ENCODE measurements around the gene MARK4.

Gene MARK4

DNA sequence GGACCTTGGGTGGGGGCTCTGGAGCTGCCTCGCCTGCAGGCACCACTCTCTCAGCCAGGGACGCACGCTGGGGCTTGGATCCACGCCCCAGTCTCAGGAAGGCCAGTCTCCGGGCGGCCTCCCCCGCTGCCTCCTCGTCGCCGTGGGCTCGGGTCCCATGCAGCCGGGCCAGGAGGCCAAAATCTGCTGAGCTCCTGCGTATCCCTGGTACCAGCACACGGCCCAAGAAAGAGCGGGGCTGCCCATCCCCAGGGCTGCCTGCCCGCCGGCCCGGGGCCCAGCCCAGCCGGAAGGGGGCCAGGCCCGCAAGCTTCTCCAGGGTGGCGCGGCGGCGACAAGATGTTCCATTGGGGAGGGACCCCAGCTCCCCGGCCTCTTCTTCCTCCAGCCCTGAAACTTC, 12.5 kb upstream of the MARK4 start:
- DNase-seq (ENCODE audit: low read depth): no peak
- TF ChIP-seq, protein P1, sequence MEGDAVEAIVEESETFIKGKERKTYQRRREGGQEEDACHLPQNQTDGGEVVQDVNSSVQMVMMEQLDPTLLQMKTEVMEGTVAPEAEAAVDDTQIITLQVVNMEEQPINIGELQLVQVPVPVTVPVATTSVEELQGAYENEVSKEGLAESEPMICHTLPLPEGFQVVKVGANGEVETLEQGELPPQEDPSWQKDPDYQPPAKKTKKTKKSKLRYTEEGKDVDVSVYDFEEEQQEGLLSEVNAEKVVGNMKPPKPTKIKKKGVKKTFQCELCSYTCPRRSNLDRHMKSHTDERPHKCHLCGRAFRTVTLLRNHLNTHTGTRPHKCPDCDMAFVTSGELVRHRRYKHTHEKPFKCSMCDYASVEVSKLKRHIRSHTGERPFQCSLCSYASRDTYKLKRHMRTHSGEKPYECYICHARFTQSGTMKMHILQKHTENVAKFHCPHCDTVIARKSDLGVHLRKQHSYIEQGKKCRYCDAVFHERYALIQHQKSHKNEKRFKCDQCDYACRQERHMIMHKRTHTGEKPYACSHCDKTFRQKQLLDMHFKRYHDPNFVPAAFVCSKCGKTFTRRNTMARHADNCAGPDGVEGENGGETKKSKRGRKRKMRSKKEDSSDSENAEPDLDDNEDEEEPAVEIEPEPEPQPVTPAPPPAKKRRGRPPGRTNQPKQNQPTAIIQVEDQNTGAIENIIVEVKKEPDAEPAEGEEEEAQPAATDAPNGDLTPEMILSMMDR (IDR thresholded peaks at IDR 0.05; ENCODE audit: control insufficient read depth, extremely low read depth, insufficient read depth): no peak
- H3K4me3 ChIP-seq (ENCODE audit: low read depth, low read length): no peak overlapping the region

DNA sequence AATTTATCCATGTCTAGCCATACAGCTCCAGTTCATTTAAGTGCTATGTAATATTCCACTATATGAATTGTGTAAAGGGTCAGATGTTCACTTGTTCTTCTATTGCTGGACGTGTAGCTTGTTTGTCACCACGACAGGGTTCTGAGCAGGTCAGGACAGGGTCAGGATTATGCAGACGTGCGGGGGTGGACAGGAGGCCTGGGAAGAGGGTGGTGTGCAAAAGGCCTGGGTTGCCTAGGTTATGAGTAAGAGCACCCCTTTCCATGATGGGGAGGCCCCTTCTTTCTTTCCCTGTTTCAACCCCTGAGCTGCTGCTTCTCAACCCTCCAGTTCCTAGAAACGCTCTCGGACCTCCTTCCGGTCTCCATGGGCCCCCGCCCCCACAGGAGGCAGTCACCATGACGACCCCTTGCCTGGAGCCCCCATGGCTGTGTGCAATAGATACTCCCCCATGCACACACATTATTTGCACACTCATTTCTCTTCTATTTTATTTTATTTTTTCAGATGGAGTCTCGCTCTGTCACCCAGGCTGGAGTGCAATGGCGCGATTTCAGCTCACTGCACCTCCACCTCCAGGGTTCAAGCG, 7.8 kb upstream of the MARK4 start:
- TF ChIP-seq, protein P1 (IDR thresholded peaks at IDR 0.05; ENCODE audit: control insufficient read depth, extremely low read depth, insufficient read depth): no peak
- DNase-seq (ENCODE audit: low read depth): no peak

DNA sequence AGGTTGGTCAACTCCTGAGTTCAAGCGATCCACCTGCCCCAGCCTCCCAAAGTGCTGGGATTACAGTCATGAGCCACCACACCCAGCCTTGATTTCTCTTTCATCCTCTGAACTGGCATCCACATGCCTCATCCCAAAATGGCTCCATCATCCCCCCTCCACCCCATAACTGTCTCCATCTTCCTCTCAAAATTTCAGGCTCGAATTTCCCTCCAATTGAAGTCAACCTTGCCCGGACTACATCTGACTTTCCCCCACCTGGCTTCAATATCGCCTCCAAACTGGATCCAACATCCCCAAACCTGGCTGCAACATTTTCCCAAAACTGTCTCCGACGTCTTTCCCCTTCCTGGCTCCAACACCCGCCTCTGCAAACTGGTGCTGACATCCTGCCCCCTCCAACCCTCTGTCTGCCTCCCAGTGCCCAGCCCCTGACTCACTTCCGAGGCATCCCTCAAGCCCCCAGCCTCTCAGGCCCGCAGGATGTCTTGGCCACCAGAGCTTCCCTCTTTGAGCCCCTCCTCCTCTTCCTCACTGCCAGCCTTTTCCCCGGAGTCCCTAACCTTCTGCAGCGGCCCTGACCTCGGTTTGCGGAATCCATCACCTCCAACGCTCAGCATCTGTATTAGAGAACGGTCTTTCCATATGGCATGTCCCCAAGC, 6.8 kb upstream of the MARK4 start:
- TF ChIP-seq, protein P1 (IDR thresholded peaks at IDR 0.05; ENCODE audit: control insufficient read depth, extremely low read depth, insufficient read depth): no peak
- H3K4me3 ChIP-seq (ENCODE audit: low read depth, low read length): no peak overlapping the region
- no peak for DNase-seq (ENCODE audit: low read depth)

More for the DNA sequence above, 7.8 kb upstream of the MARK4 start:
- no peak overlapping the region for H3K4me3 ChIP-seq (ENCODE audit: low read depth, low read length)

DNA sequence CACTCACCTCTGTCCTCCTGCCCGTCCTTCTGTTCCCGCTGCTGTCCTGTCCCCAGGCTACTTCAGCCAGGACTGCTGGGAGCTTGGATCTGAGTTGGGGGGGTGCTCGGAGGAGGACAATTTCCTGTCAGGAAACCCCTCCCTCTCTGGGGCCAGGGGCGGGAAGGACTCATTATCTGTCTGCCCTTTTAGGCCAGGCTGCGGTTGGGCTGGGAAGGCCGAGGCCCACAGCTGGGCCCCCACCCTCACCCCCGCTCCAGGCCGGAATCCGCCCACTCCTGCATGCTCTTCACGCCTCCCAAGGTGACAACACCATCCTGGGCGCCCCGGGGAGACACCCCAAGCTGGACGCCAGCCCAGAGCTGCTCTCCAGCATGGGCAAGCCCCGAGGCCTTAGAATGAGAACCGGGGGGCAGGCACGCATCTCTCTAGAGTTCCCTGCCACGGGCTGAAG, 5.7 kb upstream of the MARK4 start, which contains the start of gene EXOC3L2:
Gene EXOC3L2, minus strand, starts transcription at position 74 of the 454 bp plus-strand sequence. CDS start 6,362 bp downstream, outside the sequence.
- TF ChIP-seq, protein P1 (IDR thresholded peaks at IDR 0.05; ENCODE audit: control insufficient read depth, extremely low read depth, insufficient read depth): no peak
- DNase-seq (ENCODE audit: low read depth): no peak
- H3K4me3 ChIP-seq (ENCODE audit: low read depth, low read length): no peak within 1 kb of the TSS

DNA sequence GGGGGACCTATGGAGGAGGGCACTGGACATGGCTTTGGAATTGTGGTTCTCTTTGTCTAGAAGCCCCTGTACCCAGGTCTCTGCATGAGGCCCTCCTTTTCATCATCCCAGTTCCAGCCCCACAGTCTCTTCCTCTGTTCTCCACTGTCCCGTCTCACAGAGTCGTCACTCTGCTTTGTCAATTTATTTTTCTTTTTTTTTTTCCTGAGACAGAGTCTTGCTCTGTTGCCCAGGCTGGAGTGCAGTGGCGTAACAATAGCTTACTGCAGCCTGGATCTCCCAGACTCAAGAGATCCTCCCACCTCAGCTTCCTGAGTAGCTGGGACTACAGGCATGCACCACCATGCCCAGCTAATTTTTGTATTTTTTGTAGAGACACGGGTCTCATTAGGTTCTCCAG, 5.2 kb upstream of the MARK4 start:
- no peak for DNase-seq (ENCODE audit: low read depth)
- TF ChIP-seq, protein P1 (IDR thresholded peaks at IDR 0.05; ENCODE audit: control insufficient read depth, extremely low read depth, insufficient read depth): no peak
- no peak overlapping the region for H3K4me3 ChIP-seq (ENCODE audit: low read depth, low read length)

DNA sequence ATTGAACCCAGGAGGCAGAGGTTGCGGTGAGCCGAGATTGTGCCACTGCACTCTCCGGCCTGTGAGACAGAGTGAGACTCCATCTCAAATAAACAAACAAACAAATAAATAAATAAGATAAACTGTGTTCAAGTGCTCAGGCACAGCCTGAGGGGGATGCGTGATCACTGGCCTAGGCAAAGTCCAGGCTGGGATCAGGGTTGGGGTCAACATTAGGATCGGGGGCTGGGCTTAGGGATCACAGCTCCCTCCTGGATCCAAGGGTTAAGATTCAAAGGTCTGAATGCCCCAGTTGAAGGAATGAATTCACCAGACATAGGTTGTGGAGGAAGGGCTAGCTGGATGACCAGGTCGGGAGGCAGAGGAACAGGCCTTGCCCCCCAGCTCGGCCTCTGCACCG, 3.9 kb upstream of the MARK4 start:
- DNase-seq (ENCODE audit: low read depth): no peak
- TF ChIP-seq, protein P1 (IDR thresholded peaks at IDR 0.05; ENCODE audit: control insufficient read depth, extremely low read depth, insufficient read depth): no peak
- H3K4me3 ChIP-seq (ENCODE audit: low read depth, low read length): no peak overlapping the region

All from LNCaP clone FGC (cell line).